ENCODE measurements around the gene DYNC2H1.

GRCh38 chr11:103069367-103069766 is 39.9 kb upstream of the DYNC2H1 start:
- TF ChIP-seq CTCF (IDR thresholded peaks at IDR 0.05; ENCODE audit: insufficient read depth, low read depth, low read length) (no peak), EZH2 (IDR thresholded peaks at IDR 0.05; ENCODE audit: insufficient read depth, low read length) (no peak)
